MM.1S (cell line): Measurements from ENCODE around the gene NFATC2.

Source experiments
- CTCF ChIP-seq: fragments of 300-600 bp; sonication (generic); IDR thresholded peaks from 2 replicates; pipeline ENCODE4 v1.5.1; 2016; ENCODE audit warnings: antibody characterized with exemption, low read length, mixed read lengths
- EZH2 ChIP-seq: fragments of 300-600 bp; sonication (generic); optimal IDR thresholded peaks from 2 replicates; pipeline ENCODE3; 2017; ENCODE audit warnings: low read depth, mild to moderate bottlenecking, antibody characterized with exemption, low read length, mixed read lengths

- TF ChIP-seq CTCF (no peak), EZH2 (no peak)
These were observed 170.8 kb downstream of the NFATC2 start for GRCh38 chr20:51371720-51372119.
